Measurements from ENCODE around the gene MSMP.

- TF ChIP-seq CTCF (IDR thresholded peaks at IDR 0.05): no peak
- no peak for TF ChIP-seq EP300 (IDR thresholded peaks at IDR 0.05)
Measured at GRCh38 chr9:35737143-35737542, 16.9 kb downstream of the MSMP start.
